Sigmoid colon (tissue), 4 donors: ENCODE measurements around the gene PHACTR3.
"Not testable (repeated sequence)": the region's sequence is repeated elsewhere in the genome, so short reads cannot be mapped to it uniquely, and the experiment has no call there.

Source experiments
- POLR2A ChIP-seq, 2 donors: fragments of 450-650 bp; IDR thresholded peaks; one replicate each; pipeline ENCODE4 v1.6.1; 2016; ENCODE audit warnings: antibody characterized with exemption in 2 of 2, mild to moderate bottlenecking in 2 of 2, moderate library complexity in 2 of 2
- POLR2AphosphoS5 ChIP-seq, 4 donors: sonication (generic); formaldehyde crosslinking; IDR thresholded peaks; one replicate each; pipeline ENCODE4 v1.6.1; 2017; ENCODE audit warnings: antibody characterized with exemption in 4 of 4
- TF ChIP-seq, protein P1 (sequence below), 4 experiments: fragments of 450-650 bp in 3 of 4; fragments of 200-600 bp in 1 of 4; IDR thresholded peaks; one replicate each; pipeline ENCODE4 v1.5.1; 2016 to 2019; ENCODE audit warnings: antibody characterized with exemption in 4 of 4, mild to moderate bottlenecking in 3 of 4, moderate library complexity in 2 of 4

DNA sequence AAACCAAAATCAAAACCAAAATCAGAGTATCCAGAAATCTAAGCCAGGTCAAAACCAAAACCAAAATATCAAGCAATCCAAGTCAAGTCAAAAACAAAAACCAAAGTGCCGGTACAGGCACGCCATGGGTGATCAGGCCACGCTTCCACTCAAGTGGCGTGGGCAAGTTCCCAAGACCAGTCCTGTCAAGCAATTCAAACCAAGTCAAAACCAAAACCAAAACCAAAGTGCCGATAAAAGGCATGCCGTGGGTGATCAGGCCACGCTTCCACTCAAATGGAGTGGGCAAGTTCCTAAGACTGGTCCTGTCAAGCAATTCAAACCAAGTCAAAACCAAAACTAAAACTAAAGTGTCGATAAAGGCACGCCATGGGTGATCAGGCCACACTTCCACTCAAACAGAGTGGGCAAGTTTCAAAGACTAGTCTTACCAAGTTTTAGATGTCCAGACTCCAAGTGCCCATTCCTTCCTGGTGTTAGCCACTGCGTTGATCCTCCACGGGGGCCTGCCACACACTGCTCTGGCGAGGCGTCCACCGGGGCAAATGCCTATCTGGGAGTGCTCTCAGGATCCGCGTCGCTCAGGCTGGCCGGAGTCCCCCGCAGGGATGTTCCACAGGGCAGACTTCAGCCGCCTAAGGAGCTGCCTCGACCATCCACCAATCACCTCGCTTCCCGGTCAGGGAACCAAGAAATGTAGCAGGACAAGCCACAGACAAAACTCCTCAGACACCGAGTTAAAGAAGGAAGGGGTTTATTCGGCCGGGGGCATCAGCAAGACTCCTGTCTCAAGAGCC, 46.4 kb upstream of the PHACTR3 start:
- TF ChIP-seq, protein P1, sequence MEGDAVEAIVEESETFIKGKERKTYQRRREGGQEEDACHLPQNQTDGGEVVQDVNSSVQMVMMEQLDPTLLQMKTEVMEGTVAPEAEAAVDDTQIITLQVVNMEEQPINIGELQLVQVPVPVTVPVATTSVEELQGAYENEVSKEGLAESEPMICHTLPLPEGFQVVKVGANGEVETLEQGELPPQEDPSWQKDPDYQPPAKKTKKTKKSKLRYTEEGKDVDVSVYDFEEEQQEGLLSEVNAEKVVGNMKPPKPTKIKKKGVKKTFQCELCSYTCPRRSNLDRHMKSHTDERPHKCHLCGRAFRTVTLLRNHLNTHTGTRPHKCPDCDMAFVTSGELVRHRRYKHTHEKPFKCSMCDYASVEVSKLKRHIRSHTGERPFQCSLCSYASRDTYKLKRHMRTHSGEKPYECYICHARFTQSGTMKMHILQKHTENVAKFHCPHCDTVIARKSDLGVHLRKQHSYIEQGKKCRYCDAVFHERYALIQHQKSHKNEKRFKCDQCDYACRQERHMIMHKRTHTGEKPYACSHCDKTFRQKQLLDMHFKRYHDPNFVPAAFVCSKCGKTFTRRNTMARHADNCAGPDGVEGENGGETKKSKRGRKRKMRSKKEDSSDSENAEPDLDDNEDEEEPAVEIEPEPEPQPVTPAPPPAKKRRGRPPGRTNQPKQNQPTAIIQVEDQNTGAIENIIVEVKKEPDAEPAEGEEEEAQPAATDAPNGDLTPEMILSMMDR (IDR thresholded peaks at IDR 0.05), result not testable (repeated sequence)
- not testable (repeated sequence) for TF ChIP-seq POLR2A, POLR2AphosphoS5 (IDR thresholded peaks at IDR 0.05)
